ENCODE results near the gene CREB5.

The CREB5 gene

GRCh38 chr7:28469562-28469961 is 57.2 kb downstream of the CREB5 start:
- no peak for TF ChIP-seq TAF1 (IDR thresholded peaks at IDR 0.05; ENCODE audit: borderline replicate concordance, low read depth, low read length)
- TF ChIP-seq POLR2A (IDR thresholded peaks at IDR 0.05; ENCODE audit: low read depth, low read length): no peak
- TF ChIP-seq POLR2AphosphoS5 (IDR thresholded peaks at IDR 0.05; ENCODE audit: low read depth, low read length): no peak
- DNase-seq (ENCODE audit: insufficient read length): no peak
- no peak for FAIRE-seq

- no peak for DNase-seq (ENCODE audit: insufficient read length)
- no peak for TF ChIP-seq POLR2A (IDR thresholded peaks at IDR 0.05; ENCODE audit: low read depth, low read length)
- TF ChIP-seq TAF1 (IDR thresholded peaks at IDR 0.05; ENCODE audit: borderline replicate concordance, low read depth, low read length): no peak
- no peak for TF ChIP-seq POLR2AphosphoS5 (IDR thresholded peaks at IDR 0.05; ENCODE audit: low read depth, low read length)
- FAIRE-seq: no peak
Observed at GRCh38 chr7:28470344-28470743, 58.0 kb downstream of the CREB5 start.

DNA sequence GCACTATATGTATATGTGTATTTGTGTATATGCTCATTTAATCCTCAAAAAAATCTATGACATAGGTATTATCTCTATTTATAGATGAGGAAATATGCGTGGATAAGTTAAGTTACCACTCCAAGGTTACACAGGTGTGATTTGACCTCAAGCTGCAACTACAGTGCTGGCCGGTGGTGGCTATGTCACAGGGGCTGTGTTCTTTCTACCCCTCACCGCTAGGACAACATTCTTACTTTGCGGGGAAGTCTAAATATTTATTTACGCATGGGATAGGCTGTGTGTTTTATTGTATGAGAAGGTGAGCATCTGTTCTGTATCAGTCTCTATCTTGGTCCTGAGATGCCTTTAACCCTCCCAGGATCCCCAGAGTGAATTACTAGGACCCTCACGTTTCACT is 60.0 kb downstream of the CREB5 start:
- no peak for DNase-seq (ENCODE audit: insufficient read length)
- no peak for TF ChIP-seq POLR2A (IDR thresholded peaks at IDR 0.05; ENCODE audit: low read depth, low read length)
- no peak for TF ChIP-seq TAF1 (IDR thresholded peaks at IDR 0.05; ENCODE audit: borderline replicate concordance, low read depth, low read length)
- no peak for TF ChIP-seq POLR2AphosphoS5 (IDR thresholded peaks at IDR 0.05; ENCODE audit: low read depth, low read length)
- no peak for FAIRE-seq

DNA sequence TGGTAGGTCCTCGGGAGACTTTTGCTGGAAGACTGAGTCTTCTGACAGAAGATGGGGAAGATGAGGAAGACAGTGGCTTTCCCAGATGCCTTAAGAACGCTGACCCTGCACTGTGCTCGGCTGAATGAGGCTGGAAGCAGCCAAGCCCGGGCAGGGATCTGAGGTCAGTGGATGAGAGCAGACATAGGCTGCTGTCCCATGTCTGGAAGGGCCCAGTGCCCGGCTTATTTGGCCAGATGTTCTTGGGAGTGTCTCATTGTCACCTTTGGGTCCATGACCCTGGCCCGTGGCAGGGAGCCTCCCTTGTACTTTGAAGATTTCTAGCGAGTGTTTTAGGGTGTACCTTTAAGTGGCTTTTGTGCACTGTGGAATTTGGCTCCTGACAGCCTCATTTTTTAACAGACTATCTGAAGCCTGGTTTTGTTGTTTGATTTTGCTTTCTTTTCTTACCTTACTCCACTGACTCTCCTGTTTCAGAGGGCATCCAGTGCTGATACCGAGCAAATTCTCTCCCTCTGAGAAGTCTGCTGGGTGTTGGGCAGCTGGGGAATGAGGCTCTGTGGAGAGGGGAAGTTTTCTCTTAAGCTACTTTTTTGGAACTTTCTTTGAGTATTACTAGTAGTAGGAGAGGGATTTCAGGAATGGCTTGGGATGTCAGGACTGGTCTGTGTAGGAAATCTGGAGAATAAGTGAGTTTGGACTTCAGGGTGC is 61.4 kb downstream of the CREB5 start:
- FAIRE-seq (no peak), DNase-seq (ENCODE audit: insufficient read length) (no peak)
- TF ChIP-seq POLR2AphosphoS5 (IDR thresholded peaks at IDR 0.05; ENCODE audit: low read depth, low read length) (no peak), TAF1 (IDR thresholded peaks at IDR 0.05; ENCODE audit: borderline replicate concordance, low read depth, low read length) (no peak), POLR2A (IDR thresholded peaks at IDR 0.05; ENCODE audit: low read depth, low read length) (no peak)

DNA sequence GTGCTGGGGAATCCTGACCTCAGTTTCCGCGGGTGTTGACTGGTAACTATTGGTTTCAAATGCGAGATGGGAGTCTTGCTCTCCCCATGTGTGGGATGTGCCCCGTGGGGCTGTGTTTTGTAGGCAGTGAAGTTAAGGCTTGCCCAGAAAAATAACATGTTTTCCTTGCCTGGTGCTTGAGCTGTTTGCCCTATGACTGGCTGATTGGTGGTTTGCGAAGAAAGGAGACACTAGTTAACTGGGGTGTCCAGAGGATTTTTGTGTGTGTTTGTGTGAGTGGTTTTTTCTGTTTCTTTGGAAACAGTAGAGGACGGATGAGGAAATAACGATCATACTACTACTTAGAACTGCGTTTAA is 61.9 kb downstream of the CREB5 start:
- FAIRE-seq (no peak), DNase-seq (ENCODE audit: insufficient read length) (no peak)
- TF ChIP-seq TAF1 (IDR thresholded peaks at IDR 0.05; ENCODE audit: borderline replicate concordance, low read depth, low read length) (no peak), POLR2A (IDR thresholded peaks at IDR 0.05; ENCODE audit: low read depth, low read length) (no peak), POLR2AphosphoS5 (IDR thresholded peaks at IDR 0.05; ENCODE audit: low read depth, low read length) (no peak)

DNA sequence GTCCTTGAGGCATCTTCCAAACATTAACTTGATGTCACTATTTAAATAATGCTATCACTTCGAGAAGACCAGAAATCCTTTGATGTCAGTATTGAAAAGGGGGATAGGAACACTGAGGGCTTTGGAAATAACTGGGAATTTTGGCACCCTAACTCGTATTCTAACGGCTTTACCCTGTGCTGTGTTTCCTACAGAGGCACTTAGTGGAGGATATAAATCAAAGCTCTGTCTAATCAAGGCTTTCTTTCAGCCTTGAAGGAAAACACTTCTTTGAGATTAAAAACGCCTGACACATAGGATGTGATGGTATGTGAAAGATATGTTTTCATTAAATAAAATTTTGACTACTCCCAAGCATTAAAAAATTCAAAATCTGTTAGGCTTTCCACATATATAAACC is 62.3 kb downstream of the CREB5 start:
- no peak for TF ChIP-seq TAF1 (IDR thresholded peaks at IDR 0.05; ENCODE audit: borderline replicate concordance, low read depth, low read length)
- no peak for TF ChIP-seq POLR2AphosphoS5 (IDR thresholded peaks at IDR 0.05; ENCODE audit: low read depth, low read length)
- no peak for TF ChIP-seq POLR2A (IDR thresholded peaks at IDR 0.05; ENCODE audit: low read depth, low read length)
- FAIRE-seq (no peak), DNase-seq (ENCODE audit: insufficient read length) (no peak)

DNA sequence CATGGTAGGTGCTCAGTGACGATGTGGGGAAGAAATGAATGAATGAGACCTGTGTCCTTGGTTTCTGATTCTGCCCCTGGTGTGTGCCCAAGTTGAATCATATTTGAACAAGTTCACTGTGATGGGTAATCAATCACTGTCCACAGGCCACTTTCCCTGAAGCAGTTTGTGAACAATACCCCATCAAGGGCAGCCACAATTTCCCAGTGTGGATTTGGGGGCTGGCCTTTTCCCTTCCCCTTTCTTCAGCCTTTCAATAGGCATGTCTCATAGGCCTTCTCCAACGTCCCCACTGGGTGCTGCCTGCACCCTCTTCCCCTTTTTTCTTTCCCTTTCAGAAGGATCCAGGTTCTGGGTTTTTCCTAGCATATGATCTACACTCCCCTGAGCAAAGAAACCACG is 64.7 kb downstream of the CREB5 start:
- TF ChIP-seq POLR2A (IDR thresholded peaks at IDR 0.05; ENCODE audit: low read depth, low read length) (no peak), POLR2AphosphoS5 (IDR thresholded peaks at IDR 0.05; ENCODE audit: low read depth, low read length) (no peak), TAF1 (IDR thresholded peaks at IDR 0.05; ENCODE audit: borderline replicate concordance, low read depth, low read length) (no peak)
- no peak for FAIRE-seq
- DNase-seq (ENCODE audit: insufficient read length): no peak

DNA sequence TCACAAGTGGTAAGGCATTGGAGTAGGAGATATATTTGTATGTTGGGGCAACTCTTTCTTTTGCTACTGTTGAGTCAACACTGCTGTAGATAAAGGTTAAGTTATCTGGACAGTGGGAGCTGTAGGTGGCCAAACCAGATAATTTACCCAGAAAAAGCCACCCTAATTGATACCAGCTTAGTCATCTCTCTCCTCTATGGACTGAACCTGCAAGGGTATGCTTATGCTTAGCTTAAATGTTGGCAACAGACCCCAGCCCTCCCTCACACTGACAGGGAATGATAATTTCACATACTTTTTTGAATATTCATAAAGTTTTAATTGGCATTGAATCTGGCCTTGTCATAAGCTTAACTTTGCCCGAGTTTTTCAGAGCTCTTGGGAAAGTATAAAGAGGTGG is 66.3 kb downstream of the CREB5 start:
- DNase-seq (ENCODE audit: insufficient read length): no peak
- TF ChIP-seq POLR2AphosphoS5 (IDR thresholded peaks at IDR 0.05; ENCODE audit: low read depth, low read length): 0 out of 2 replicates have a peak, but pooled peaks have one; percentile 18
- TF ChIP-seq POLR2A (IDR thresholded peaks at IDR 0.05; ENCODE audit: low read depth, low read length): no peak
- FAIRE-seq: no peak

GRCh38 chr7:28479507-28479947 is 67.2 kb downstream of the CREB5 start:
- FAIRE-seq (peak; percentile 97), DNase-seq (ENCODE audit: insufficient read length) (no peak)
- TF ChIP-seq TAF1 (IDR thresholded peaks at IDR 0.05; ENCODE audit: borderline replicate concordance, low read depth, low read length) (no peak), POLR2A (IDR thresholded peaks at IDR 0.05; ENCODE audit: low read depth, low read length) (no peak)

DNA sequence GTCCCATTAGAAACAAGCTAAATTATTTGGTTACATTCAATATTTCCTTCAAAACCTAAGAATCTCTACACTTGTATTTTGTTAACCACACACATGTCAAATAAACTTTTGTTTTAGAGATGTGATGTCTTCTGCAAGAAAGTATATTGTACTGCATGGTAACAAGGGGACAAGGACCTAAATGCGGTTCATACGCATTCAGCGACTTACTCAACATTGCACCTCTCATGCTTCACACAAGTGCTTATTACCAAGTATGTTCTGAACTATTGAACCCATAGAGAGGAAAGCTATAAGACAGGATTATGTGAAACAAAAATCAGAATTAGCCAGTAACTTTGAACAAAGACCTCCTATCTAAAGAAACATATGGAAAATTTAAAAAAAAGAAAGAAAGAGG is 68.3 kb downstream of the CREB5 start:
- DNase-seq (ENCODE audit: insufficient read length): no peak
- no peak for FAIRE-seq
- no peak for TF ChIP-seq POLR2A (IDR thresholded peaks at IDR 0.05; ENCODE audit: low read depth, low read length)
- TF ChIP-seq POLR2AphosphoS5 (IDR thresholded peaks at IDR 0.05; ENCODE audit: low read depth, low read length): no peak
- no peak for TF ChIP-seq TAF1 (IDR thresholded peaks at IDR 0.05; ENCODE audit: borderline replicate concordance, low read depth, low read length)

DNA sequence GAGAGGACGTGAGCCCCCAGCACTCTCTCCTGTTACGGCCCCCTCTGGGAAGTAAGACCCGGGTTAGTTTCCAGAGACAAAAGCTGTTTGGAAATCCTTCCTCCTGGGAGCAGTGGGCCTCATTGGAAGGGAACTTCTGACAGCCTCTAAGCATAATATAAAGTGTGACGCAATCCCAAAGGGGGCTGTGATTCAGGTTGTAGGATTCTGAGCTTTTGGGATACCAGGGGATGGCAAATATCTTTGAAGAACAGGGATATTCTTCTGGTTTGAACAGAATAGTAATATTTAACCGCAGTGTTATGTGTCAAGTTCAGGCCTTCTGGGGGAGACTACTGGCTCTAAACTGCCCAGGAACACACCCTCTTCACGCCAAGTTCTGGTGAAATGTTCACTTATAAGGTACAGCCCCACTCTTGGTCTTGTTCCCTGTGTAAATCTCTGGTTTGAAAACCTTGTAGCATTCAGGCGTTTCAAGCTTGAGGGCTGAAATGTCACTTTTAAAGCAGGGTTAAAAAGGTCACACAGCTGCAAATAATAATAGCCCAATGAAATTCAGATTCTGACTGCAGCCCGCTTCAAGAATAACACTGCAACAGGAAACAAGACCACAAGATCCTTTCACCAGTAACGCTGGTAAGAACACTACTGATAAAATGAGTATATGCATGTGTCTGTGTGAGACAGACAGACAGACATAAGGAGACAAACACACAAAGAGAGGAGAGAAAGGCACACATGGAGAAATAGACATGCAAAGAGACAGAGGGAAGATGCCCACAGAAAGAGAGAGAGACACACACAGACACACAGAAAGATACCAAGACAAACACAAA is 69.0 kb downstream of the CREB5 start:
- peak; percentile 93 for FAIRE-seq
- no peak for DNase-seq (ENCODE audit: insufficient read length)
- TF ChIP-seq POLR2AphosphoS5 (IDR thresholded peaks at IDR 0.05; ENCODE audit: low read depth, low read length) (peak; percentile 64), TAF1 (IDR thresholded peaks at IDR 0.05; ENCODE audit: borderline replicate concordance, low read depth, low read length) (no peak), POLR2A (IDR thresholded peaks at IDR 0.05; ENCODE audit: low read depth, low read length) (peak; percentile 68)

DNA sequence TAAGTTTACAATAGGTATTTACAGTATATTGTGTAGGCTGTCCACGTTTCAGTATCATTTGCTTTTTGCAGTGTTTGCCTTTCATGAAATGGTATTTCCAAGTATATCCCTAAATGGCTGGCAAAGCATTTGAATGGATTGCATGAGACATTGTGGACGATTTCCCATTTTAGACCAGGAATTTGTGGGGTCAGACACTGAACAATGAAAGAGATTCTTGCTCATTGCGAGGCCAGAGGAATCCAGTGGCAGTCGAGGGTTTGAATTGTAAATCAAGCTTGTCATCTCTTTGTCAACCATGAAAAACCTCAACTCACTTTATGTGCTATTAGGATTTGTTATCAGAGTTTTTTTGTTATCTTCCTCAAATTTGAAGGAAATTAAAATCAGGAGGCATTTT is 70.8 kb downstream of the CREB5 start:
- no peak for DNase-seq (ENCODE audit: insufficient read length)
- FAIRE-seq: no peak
- TF ChIP-seq POLR2AphosphoS5 (IDR thresholded peaks at IDR 0.05; ENCODE audit: low read depth, low read length) (no peak), POLR2A (IDR thresholded peaks at IDR 0.05; ENCODE audit: low read depth, low read length) (no peak), TAF1 (IDR thresholded peaks at IDR 0.05; ENCODE audit: borderline replicate concordance, low read depth, low read length) (no peak)

Measured in GM12892 (cell line).